H9 (cell line): ENCODE measurements around the gene NUDT16. TPM values are rescaled to one million over a fixed set of nuclear protein-coding genes. Genes with fewer than 3 reads are reported as not detected.

Source experiments
- DNase-seq: peaks from one replicate; pipeline ENCODE4 v3.0.0-alpha.2; 2017
- H2AFZ ChIP-seq: one replicate; pipeline ENCODE4 v1.6.1; 2013; ENCODE audit warnings: mild to moderate bottlenecking, low read length, control low read depth, moderate library complexity
- H2AK5ac ChIP-seq: 2 replicates; pipeline ENCODE4 v1.6.1; 2013; ENCODE audit warnings: low read length, control low read depth, mixed read lengths; ENCODE audit not compliant: insufficient read length
- H2BK120ac ChIP-seq: one replicate; pipeline ENCODE4 v1.6.1; 2013; ENCODE audit warnings: low read depth, mild to moderate bottlenecking, low read length, control low read depth, inconsistent platforms; ENCODE audit not compliant: poor library complexity, severe bottlenecking
- H2BK12ac ChIP-seq: 2 replicates; pipeline ENCODE4 v1.6.1; 2013; ENCODE audit warnings: low read length, control low read depth, mixed read lengths, low read depth; ENCODE audit not compliant: insufficient read length
- H2BK15ac ChIP-seq: 2 replicates; pipeline ENCODE4 v1.6.1; 2013; ENCODE audit warnings: low read depth, low read length, control low read depth
- H2BK20ac ChIP-seq: one replicate; pipeline ENCODE4 v1.6.1; 2013; ENCODE audit warnings: low read depth, mild to moderate bottlenecking, low read length, control low read depth, inconsistent platforms; ENCODE audit not compliant: poor library complexity, severe bottlenecking
- H2BK5ac ChIP-seq: 2 replicates; pipeline ENCODE4 v1.6.1; 2013; ENCODE audit warnings: low read length, control low read depth, mixed read lengths; ENCODE audit not compliant: insufficient read length
- H3K14ac ChIP-seq: 2 replicates; pipeline ENCODE4 v1.6.1; 2013; ENCODE audit warnings: low read length, control low read depth; ENCODE audit not compliant: insufficient read depth
- H3K18ac ChIP-seq: 2 replicates; pipeline ENCODE4 v1.6.1; 2013; ENCODE audit warnings: low read depth, mild to moderate bottlenecking, mixed read lengths, low read length, control low read depth; ENCODE audit not compliant: insufficient read length
- H3K23ac ChIP-seq: 2 replicates; pipeline ENCODE4 v1.6.1; 2013; ENCODE audit warnings: low read length, control low read depth, mixed read lengths, low read depth; ENCODE audit not compliant: insufficient read length
- H3K23me2 ChIP-seq: 2 replicates; pipeline ENCODE4 v1.6.1; 2013; ENCODE audit warnings: low read depth, mild to moderate bottlenecking, mixed read lengths, low read length, control low read depth; ENCODE audit not compliant: insufficient read length, poor library complexity, severe bottlenecking
- H3K27ac ChIP-seq: 2 replicates; pipeline ENCODE4 v1.5.1; 2013; ENCODE audit warnings: low read length, control low read depth, mixed read lengths, low read depth; ENCODE audit not compliant: insufficient read length
- H3K27me3 ChIP-seq: 2 replicates; pipeline ENCODE4 v1.6.1; 2013; ENCODE audit warnings: low read length, control low read depth, inconsistent platforms; ENCODE audit not compliant: insufficient read depth
- H3K4ac ChIP-seq: 2 replicates; pipeline ENCODE4 v1.6.1; 2013; ENCODE audit warnings: low read depth, mild to moderate bottlenecking, control low read depth, inconsistent platforms, low read length, moderate library complexity
- H3K4me1 ChIP-seq: 2 replicates; pipeline ENCODE4 v1.6.1; 2013; ENCODE audit warnings: low read length, control low read depth, inconsistent platforms; ENCODE audit not compliant: insufficient read depth
- H3K4me2 ChIP-seq: 2 replicates; pipeline ENCODE4 v1.6.1; 2013; ENCODE audit warnings: low read length, control low read depth, mixed read lengths; ENCODE audit not compliant: insufficient read length, insufficient read depth
- H3K56ac ChIP-seq: 2 replicates; pipeline ENCODE4 v1.6.1; 2013; ENCODE audit warnings: low read depth, mild to moderate bottlenecking, mixed read lengths, low read length, control low read depth; ENCODE audit not compliant: insufficient read length
- H3K79me1 ChIP-seq: 2 replicates; pipeline ENCODE4 v1.6.1; 2013; ENCODE audit warnings: low read depth, mild to moderate bottlenecking, moderate library complexity, low read length, control low read depth, inconsistent platforms; ENCODE audit not compliant: insufficient read depth, poor library complexity, severe bottlenecking
- H3K79me2 ChIP-seq: 2 replicates; pipeline ENCODE4 v1.6.1; 2013; ENCODE audit warnings: low read length, control low read depth, inconsistent platforms; ENCODE audit not compliant: insufficient read depth
- H3K9ac ChIP-seq: 2 replicates; pipeline ENCODE4 v1.6.1; 2013; ENCODE audit warnings: low read length, control low read depth, mixed read lengths; ENCODE audit not compliant: insufficient read length; ENCODE audit errors: extremely low read depth
- H3K9me3 ChIP-seq: one replicate; pipeline ENCODE4 v1.6.1; 2013; ENCODE audit warnings: low read depth, low read length, inconsistent platforms; ENCODE audit not compliant: control insufficient read depth
- H3T11ph ChIP-seq: one replicate; pipeline ENCODE4 v1.6.1; 2013; ENCODE audit warnings: mild to moderate bottlenecking, low read length, control low read depth, inconsistent platforms
- H4K20me1 ChIP-seq: one replicate; pipeline ENCODE4 v1.6.1; 2013; ENCODE audit not compliant: control insufficient read depth, insufficient read length, insufficient read depth
- H4K5ac ChIP-seq: 2 replicates; pipeline ENCODE4 v1.6.1; 2013; ENCODE audit warnings: low read depth, mild to moderate bottlenecking, mixed read lengths, low read length, control low read depth; ENCODE audit not compliant: insufficient read length
- H4K8ac ChIP-seq: replicated peaks from 2 replicates; pipeline ENCODE4 v1.6.1; 2013; ENCODE audit warnings: low read length, control low read depth, mixed read lengths, low read depth; ENCODE audit not compliant: insufficient read length
- H4K91ac ChIP-seq: 2 replicates; pipeline ENCODE4 v1.6.1; 2013; ENCODE audit warnings: low read depth, mild to moderate bottlenecking, moderate library complexity, mixed read lengths, low read length, control low read depth; ENCODE audit not compliant: insufficient read length
- H3K27ac Mint-ChIP-seq, 3 experiments: 2 replicates in 2 of 3; 3 replicates in 1 of 3; pipeline ENCODE4 v1.8.0; 2020 to 2021; ENCODE audit warnings: mixed read lengths in 3 of 3, mild to moderate bottlenecking in 1 of 3, moderate library complexity in 1 of 3
- H3K27me3 Mint-ChIP-seq: 2 replicates; pipeline ENCODE4 v1.8.0; 2021; ENCODE audit warnings: low read depth, mild to moderate bottlenecking, moderate library complexity, mixed read lengths
- H3K36me3 Mint-ChIP-seq, 3 experiments: 2 replicates in 2 of 3; 3 replicates in 1 of 3; pipeline ENCODE4 v1.8.0; 2020 to 2021; ENCODE audit warnings: low read depth in 3 of 3, mixed read lengths in 3 of 3; ENCODE audit not compliant: insufficient read depth in 1 of 3
- H3K4me1 Mint-ChIP-seq, 2 experiments: 2 replicates each; pipeline ENCODE4 v1.8.0; 2020; ENCODE audit warnings: mixed read lengths in 2 of 2
- H3K4me3 Mint-ChIP-seq, 2 experiments: 2 replicates in 1 of 2; 3 replicates in 1 of 2; pipeline ENCODE4 v1.8.0; 2020 to 2021; ENCODE audit warnings: mild to moderate bottlenecking in 2 of 2, mixed read lengths in 2 of 2, moderate library complexity in 1 of 2
- H3K9me3 Mint-ChIP-seq, 2 experiments: 2 replicates in 1 of 2; 3 replicates in 1 of 2; pipeline ENCODE4 v1.8.0; 2020; ENCODE audit warnings: mild to moderate bottlenecking in 2 of 2, mixed read lengths in 2 of 2, moderate library complexity in 1 of 2
- CTCF ChIP-seq: fragments of 200-600 bp; sonication (generic); conservative IDR thresholded peaks from 3 replicates; pipeline ENCODE4 v1.8.0; 2021; ENCODE audit warnings: antibody characterized with exemption, mild to moderate bottlenecking
- WGBS: extraction: QIAGEN DNeasy Blood & Tissue Kit; methylation state at CpG from one replicate; pipeline ENCODE4 v1.1.7; 2013; ENCODE audit warnings: missing lambda C conversion rate, low lambda C conversion rate, mixed read lengths; ENCODE audit not compliant: insufficient read length; ENCODE audit errors: extremely low coverage; 5-methylcytosine and 5-hydroxymethylcytosine counted together
- total RNA-seq: library from RNA; stranded (reverse); gene quantifications from 2 replicates; pipeline ENCODE4 v1.2.1, GENCODE V29; 2021

The NUDT16 gene
- total RNA-seq, 1 experiment from 2014 or later: 18.2 TPM

DNA sequence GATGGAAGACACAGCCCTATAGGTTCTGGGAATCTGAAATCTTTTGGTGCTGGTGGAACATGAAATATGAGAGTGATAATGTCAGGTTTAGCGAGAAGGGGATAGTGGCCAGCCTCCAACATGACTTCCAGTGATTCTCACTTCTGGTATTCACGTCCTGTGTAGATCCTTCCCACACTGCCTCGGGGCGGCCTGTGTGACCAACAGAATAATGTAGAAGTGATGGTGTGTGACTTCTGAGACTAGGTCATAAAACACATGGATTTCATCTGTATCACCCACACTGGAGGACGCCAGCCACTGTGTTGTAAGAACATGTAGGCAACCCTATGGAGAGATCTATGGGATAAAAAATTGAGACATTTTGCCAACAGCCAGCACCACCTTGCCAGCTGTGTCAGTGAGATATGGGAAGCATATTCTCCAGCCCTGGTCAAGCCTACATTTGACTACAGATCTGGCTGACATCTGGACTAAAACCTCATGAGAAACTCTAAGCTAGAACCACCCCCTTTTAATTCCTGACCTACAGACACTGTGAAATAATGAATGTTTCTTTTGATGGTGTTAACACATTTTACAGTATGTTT is 25.5 kb upstream of the NUDT16 start:
- no peak overlapping the region for H4K8ac ChIP-seq
- no peaks in the 10 kb centered on the region for H3K9me3 ChIP-seq
- no peak overlapping the region for H3K4me3 Mint-ChIP-seq
- H3K4me2 ChIP-seq: no peak overlapping the region
- no peaks in the 10 kb centered on the region for H3K79me2 ChIP-seq
- H3K79me1 ChIP-seq: no peaks in the 10 kb centered on the region
- H3K9me3 Mint-ChIP-seq: no peaks in the 10 kb centered on the region
- H2BK12ac ChIP-seq: no peak overlapping the region
- H3K14ac ChIP-seq: no peak overlapping the region
- no peak for TF ChIP-seq CTCF
- H2BK5ac ChIP-seq: no peak overlapping the region
- no peaks in the 10 kb centered on the region; the same call in 1 of the 2 replicates for H3K27me3 Mint-ChIP-seq
- no peak overlapping the region for H4K91ac ChIP-seq
- peaks cover 23% of the 10 kb centered on the region in 2 experiments for H3K4me1 Mint-ChIP-seq
- H3K27me3 ChIP-seq: no peaks in the 10 kb centered on the region
- no peak overlapping the region for H3K56ac ChIP-seq
- H2AK5ac ChIP-seq: no peak overlapping the region
- H4K20me1 ChIP-seq: no peaks in the 10 kb centered on the region
- no peak for DNase-seq
- no peak overlapping the region for H4K5ac ChIP-seq
- H3K27ac Mint-ChIP-seq: no peak overlapping the region
- H3K4ac ChIP-seq: no peak overlapping the region
- H3K27ac ChIP-seq: no peak overlapping the region
- H2BK20ac ChIP-seq: no peak overlapping the region
- no peak overlapping the region for H3K9ac ChIP-seq
- H2BK120ac ChIP-seq: no peak overlapping the region
- H3T11ph ChIP-seq: no peak overlapping the region
- H3K36me3 Mint-ChIP-seq: no peaks in the 10 kb centered on the region; a peak in 1 of 7 replicates
- no peak overlapping the region for H3K18ac ChIP-seq
- H3K23me2 ChIP-seq: peaks cover 1% of the 10 kb centered on the region
- no peak overlapping the region for H2AFZ ChIP-seq
- no peak overlapping the region for H2BK15ac ChIP-seq
- H3K23ac ChIP-seq: no peak overlapping the region
- WGBS: no CpG with 5 or more reads among the region's 5 CpGs
- no peaks in the 10 kb centered on the region; the same call in 1 of the 2 replicates for H3K4me1 ChIP-seq
